Kidney glomerular epithelial cell (primary cell): ENCODE measurements around the gene SAMD11.
A peak's percentile ranks its signal among the peaks of the same experiment; 100 is the strongest.

ENCODE experiments used
- DNase-seq: peaks from one replicate; lab custom pipeline; 2025; lab: John Stamatoyannopoulos, UW

SAMD11 gene

GRCh38 chr1:931380-932172 lies 7.9 kb downstream of the SAMD11 start:
- no peak for DNase-seq

DNA sequence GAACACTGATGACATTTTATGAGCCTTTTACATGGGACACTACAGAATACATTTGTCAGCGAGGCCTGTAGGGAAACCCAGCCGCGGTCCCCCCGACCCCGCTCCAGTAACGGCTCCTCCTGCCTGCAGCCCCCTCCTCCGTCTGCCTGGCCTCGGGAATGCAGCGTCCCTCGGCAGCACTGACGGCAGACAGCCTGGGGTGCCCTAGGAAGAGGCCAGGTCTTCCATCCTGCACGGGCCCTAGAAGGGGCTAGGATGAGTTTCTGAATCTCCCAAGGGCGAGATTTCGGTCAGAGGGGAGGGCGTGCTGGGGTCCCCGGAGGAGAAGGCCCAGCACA lies 8.4 kb downstream of the SAMD11 start:
- DNase-seq: no peak

DNA sequence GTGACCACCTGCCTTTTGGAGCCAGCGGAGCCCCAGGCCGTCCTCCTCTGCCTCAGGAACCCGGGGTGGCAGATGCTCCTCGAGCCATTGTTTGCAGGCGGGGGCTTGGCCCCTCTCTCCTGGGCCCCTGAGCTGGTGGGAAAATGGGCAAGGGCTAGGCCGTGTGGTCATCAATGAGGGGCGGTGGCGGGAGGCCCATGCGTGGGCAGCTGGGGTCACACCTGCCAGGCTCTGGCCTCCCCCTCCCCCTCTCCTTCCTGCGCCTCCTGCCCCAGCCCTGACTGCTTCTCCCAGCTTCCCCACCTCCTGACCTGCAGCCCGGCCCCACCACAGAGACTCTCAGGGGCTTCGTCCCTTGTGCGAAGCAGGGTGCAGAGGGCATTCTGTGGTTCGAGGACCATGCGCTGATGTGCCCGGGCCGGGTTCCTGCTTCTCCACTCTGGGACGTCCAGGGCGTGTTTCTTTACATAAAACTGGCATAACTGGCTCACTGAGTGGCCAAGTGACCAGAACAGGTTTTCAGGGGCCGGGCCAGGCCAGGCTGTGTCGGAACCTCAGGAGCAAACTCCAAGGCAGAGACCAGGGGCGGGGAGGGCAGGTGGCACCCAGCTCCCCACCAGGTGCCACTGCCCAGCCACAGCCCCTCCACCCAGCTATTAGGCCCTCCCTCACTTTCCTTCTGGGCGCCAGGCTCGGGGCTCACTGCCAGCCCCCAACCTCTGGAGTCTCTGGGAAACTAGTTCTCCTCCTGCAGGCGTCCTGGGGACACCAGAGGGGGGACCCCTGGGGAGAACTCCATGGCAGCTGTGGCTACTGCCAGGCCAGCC lies 9.3 kb downstream of the SAMD11 start:
- DNase-seq: no peak

- DNase-seq: no peak
Measured at GRCh38 chr1:933603-933940, 9.8 kb downstream of the SAMD11 start.

DNA sequence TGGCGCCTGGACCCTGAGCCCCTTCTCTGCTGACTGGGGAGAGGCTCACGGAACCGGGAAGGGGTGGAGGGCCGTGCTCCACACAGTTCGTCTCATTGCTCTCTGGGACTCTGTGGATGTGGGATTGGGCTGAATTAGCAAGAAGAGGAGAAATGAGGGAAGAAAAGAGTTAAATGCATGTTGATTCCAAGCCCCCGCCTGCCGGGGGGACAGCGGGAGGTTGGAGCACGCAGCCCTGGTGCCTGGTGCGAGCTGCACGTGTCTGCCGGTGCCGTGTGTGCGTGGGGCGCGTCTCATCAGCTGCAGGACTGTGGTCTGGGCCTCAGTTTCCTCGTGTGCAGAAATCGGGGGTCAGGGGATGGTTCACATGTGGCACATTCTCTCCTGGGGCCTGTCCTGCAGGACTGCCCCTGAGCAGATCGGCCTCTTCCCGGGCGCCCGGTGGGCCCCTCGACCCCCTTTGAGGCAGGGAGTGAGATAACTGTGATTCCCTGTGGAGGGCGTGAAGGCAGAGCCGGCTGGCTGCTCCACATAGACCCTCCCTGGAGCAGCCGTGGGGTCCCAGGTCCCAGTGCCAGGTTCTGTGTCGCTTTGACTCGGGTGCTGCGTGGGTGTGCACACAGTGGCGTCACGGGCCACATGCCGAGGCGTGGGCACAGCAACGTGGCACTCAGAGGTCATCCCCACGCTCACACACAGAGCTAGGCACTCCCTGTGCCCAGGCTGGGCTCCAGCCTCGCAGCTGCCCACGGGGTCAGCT lies 11.4 kb downstream of the SAMD11 start:
- no peak for DNase-seq

DNA sequence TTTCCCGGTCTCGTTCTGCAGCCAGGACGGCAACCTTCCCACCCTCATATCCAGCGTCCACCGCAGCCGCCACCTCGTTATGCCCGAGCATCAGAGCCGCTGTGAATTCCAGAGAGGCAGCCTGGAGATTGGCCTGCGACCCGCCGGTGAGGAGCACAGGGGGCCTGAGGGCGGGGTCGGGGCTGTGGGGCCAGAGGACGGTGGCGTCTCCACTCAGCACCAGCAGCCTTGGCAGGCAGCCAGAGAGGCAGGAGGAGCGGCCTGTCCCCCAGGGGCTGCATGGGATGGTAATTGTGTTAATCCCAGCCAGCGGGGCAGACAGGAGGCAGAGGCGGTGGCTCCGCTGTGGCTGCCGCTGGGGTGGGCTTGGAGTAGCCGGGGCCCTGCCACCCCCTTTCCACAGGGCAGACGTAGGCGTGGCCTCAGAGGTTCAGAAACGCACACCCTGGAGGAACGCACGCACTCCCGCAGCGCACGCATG lies 12.1 kb downstream of the SAMD11 start:
- no peak for DNase-seq

- no peak for DNase-seq
Measured at GRCh38 chr1:936348-937264, 12.9 kb downstream of the SAMD11 start.

DNA sequence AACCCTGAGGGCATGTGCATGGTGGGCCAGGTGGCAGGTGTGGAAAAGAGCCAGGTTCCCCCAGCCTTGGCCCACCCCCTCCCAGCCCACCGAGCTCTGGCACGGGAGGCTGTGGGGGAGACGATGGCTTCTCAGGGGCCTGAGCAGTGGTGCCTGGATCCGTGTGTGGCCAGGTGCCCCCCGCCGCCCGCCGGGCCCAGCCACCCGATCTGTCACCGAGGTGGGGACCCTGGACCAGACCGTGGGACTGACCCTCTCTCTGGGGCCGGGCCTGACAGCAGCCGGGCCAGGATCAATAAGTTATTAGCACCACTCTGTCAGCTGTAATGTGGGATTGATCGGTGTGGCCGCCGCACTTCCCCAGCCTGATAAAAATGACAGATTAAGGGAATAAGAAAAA lies 13.8 kb downstream of the SAMD11 start:
- no peak for DNase-seq

GRCh38 chr1:938088-938683 lies 14.5 kb downstream of the SAMD11 start:
- peak; percentile 42 for DNase-seq

- no peak for DNase-seq
Measured at GRCh38 chr1:938711-939489, 15.2 kb downstream of the SAMD11 start.

DNA sequence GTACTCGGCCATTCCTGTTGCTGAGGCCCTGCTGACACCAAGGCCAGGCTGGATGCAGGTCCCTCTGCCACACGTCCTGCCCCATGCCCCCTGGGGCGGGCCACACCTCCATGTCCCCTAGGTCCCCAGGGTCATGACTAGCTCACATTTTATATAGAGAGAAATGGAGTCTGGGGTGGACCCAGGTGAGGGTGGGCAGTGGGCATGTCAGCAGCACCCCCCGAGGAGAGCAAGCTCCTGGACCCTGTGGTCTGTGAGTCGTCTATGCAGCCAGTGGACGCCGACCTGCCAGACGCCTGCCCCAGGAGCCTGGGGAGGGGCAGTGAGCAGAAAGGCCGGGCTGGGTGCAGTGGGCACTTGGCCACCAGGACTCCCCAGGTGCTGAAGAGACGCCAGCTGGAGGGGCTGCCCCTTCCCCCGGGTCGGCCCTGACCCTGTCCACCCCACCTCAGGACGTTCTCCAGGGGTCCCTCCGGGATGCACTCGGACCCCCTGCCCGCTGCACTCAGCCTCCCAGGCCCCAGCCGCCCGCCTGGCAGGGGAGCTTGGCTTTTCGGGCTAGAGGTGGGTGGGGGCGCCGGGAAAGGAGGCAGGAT lies 15.9 kb downstream of the SAMD11 start:
- DNase-seq: no peak

- DNase-seq: peak; percentile 44
Measured at GRCh38 chr1:940107-941014, 16.6 kb downstream of the SAMD11 start.

- DNase-seq: no peak
Measured at GRCh38 chr1:941015-941587, 17.4 kb downstream of the SAMD11 start.

- DNase-seq: no peak
Measured at GRCh38 chr1:941588-942383, 18.1 kb downstream of the SAMD11 start.

DNA sequence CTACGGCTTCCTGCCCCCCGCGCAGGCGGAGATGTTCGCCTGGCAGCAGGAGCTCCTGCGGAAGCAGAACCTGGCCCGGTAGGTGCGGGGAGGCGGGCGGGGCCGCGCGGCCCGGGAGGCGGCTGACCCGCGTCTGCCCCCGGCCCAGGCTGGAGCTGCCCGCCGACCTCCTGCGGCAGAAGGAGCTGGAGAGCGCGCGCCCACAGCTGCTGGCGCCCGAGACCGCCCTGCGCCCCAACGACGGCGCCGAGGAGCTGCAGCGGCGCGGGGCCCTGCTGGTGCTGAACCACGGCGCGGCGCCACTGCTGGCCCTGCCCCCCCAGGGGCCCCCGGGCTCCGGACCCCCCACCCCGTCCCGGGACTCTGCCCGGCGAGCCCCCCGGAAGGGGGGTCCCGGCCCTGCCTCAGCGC lies 18.7 kb downstream of the SAMD11 start:
- no peak for DNase-seq

- DNase-seq: no peak
Measured at GRCh38 chr1:942864-943533, 19.3 kb downstream of the SAMD11 start.
